NCI-H187 treated with DMSO at 0.1 percent for 48 hours (cell line): ENCODE results near the gene HOXB2.
A peak's percentile ranks its signal among the peaks of the same experiment; 100 is the strongest.

Source experiments
- DNase-seq: peaks from one replicate; lab custom pipeline; 2025; lab: John Stamatoyannopoulos, UW

Gene HOXB2

GRCh38 chr17:48552466-48553189 lies 7.7 kb upstream of the HOXB2 start:
- no peak for DNase-seq

GRCh38 chr17:48551596-48552465 lies 6.9 kb upstream of the HOXB2 start:
- DNase-seq, result no peak

- DNase-seq, result no peak
Measured at GRCh38 chr17:48551214-48551555, 6.3 kb upstream of the HOXB2 start.

- DNase-seq, result no peak
Measured at GRCh38 chr17:48550502-48551213, 5.7 kb upstream of the HOXB2 start.

GRCh38 chr17:48549914-48550501 lies 5.1 kb upstream of the HOXB2 start:
- DNase-seq, result no peak

- no peak for DNase-seq
Measured at GRCh38 chr17:48549281-48549630, 4.3 kb upstream of the HOXB2 start.

GRCh38 chr17:48548523-48549280 lies 3.8 kb upstream of the HOXB2 start:
- DNase-seq, result no peak

GRCh38 chr17:48547808-48548522 lies 3.1 kb upstream of the HOXB2 start:
- no peak for DNase-seq

- peak; percentile 92 for DNase-seq
Measured at GRCh38 chr17:48546924-48547807, 2.3 kb upstream of the HOXB2 start.

- DNase-seq, result no peak
Measured at GRCh38 chr17:48546137-48546923, 1.4 kb upstream of the HOXB2 start.

- no peak for DNase-seq
Measured at GRCh38 chr17:48545539-48545938, 630 bp upstream of the HOXB2 start.

GRCh38 chr17:48544349-48545021 lies 424 bp downstream of the HOXB2 start:
- no peak for DNase-seq

- DNase-seq, result no peak
Measured at GRCh38 chr17:48543854-48544348, 1.0 kb downstream of the HOXB2 start.

- no peak for DNase-seq
Measured at GRCh38 chr17:48543107-48543853, 1.6 kb downstream of the HOXB2 start.

GRCh38 chr17:48542698-48543106 lies 2.2 kb downstream of the HOXB2 start:
- no peak for DNase-seq

GRCh38 chr17:48542114-48542656 lies 2.7 kb downstream of the HOXB2 start:
- no peak for DNase-seq

GRCh38 chr17:48541577-48542113 lies 3.3 kb downstream of the HOXB2 start:
- no peak for DNase-seq
